IPS DF 4.7 (cell line): ENCODE results near the gene GZMM.

Experiments used
- DNase-seq: peaks from one replicate; pipeline ENCODE4 v3.0.0-alpha.2; 2013; ENCODE audit warnings: low spot score; ENCODE audit errors: extremely low read depth

Gene GZMM

GRCh38 chr19:558770-559439 lies 15.1 kb downstream of the GZMM start:
- no peak for DNase-seq

GRCh38 chr19:560121-560520 lies 16.3 kb downstream of the GZMM start:
- no peak for DNase-seq

GRCh38 chr19:566403-566802 lies 22.6 kb downstream of the GZMM start:
- no peak for DNase-seq

- no peak for DNase-seq
Measured at GRCh38 chr19:566844-567243, 23.0 kb downstream of the GZMM start.

GRCh38 chr19:567296-567900 lies 23.5 kb downstream of the GZMM start:
- DNase-seq: no peak

GRCh38 chr19:570251-570686 lies 26.4 kb downstream of the GZMM start:
- no peak for DNase-seq

GRCh38 chr19:570937-571565 lies 27.2 kb downstream of the GZMM start:
- no peak for DNase-seq

- DNase-seq: no peak
Measured at GRCh38 chr19:571566-571974, 27.7 kb downstream of the GZMM start.

- DNase-seq: no peak
Measured at GRCh38 chr19:572140-572742, 28.4 kb downstream of the GZMM start, which contains the start of gene BSG. TSS of gene BSG (plus strand) at chr19:572596. CDS start at chr19:572635, 39 bp downstream.

GRCh38 chr19:572743-573518 lies 29.1 kb downstream of the GZMM start:
- DNase-seq: no peak

- no peak for DNase-seq
Measured at GRCh38 chr19:573519-573825, 29.6 kb downstream of the GZMM start.

GRCh38 chr19:574658-575526 lies 31.0 kb downstream of the GZMM start:
- no peak for DNase-seq

- DNase-seq: no peak
Measured at GRCh38 chr19:575527-576506, 32.0 kb downstream of the GZMM start.

- DNase-seq: no peak
Measured at GRCh38 chr19:576768-577438, 33.0 kb downstream of the GZMM start.

GRCh38 chr19:577439-578392 lies 33.9 kb downstream of the GZMM start:
- no peak for DNase-seq

- DNase-seq: no peak
Measured at GRCh38 chr19:579111-579841, 35.4 kb downstream of the GZMM start.

- DNase-seq: no peak
Measured at GRCh38 chr19:579842-580155, 35.9 kb downstream of the GZMM start.
